Measurements from ENCODE around the gene RAB40C.

Gene RAB40C

GRCh38 chr16:559411-560203, 30.3 kb upstream of the RAB40C start:
- DNase-seq: no peak

- DNase-seq: no peak
Measured at GRCh38 chr16:560204-560700, 29.6 kb upstream of the RAB40C start, which contains the start of gene PRR35. PRR35 (plus strand) TSS chr16:560394; CDS start chr16:563295, 2,901 bp downstream.

GRCh38 chr16:560701-561412, 29.0 kb upstream of the RAB40C start:
- no peak for DNase-seq

GRCh38 chr16:561413-561794, 28.5 kb upstream of the RAB40C start:
- no peak for DNase-seq

GRCh38 chr16:561957-562938, 27.6 kb upstream of the RAB40C start:
- DNase-seq: no peak

GRCh38 chr16:563072-563644, 26.7 kb upstream of the RAB40C start:
- no peak for DNase-seq

- no peak for DNase-seq
Measured at GRCh38 chr16:564690-565418, 25.0 kb upstream of the RAB40C start.

- no peak for DNase-seq
Measured at GRCh38 chr16:565419-566330, 24.2 kb upstream of the RAB40C start.

- DNase-seq: peak; percentile 26
Measured at GRCh38 chr16:566475-567372, 23.1 kb upstream of the RAB40C start, which contains the start of gene NHLRC4. NHLRC4 (plus strand) TSS chr16:567005; CDS start chr16:568048, 1,043 bp downstream.

GRCh38 chr16:567373-568256, 22.3 kb upstream of the RAB40C start:
- DNase-seq: no peak

GRCh38 chr16:568401-569258, 21.2 kb upstream of the RAB40C start:
- DNase-seq: no peak

GRCh38 chr16:569445-570254, 20.2 kb upstream of the RAB40C start, which contains the start of gene PIGQ:
PIGQ (plus strand) TSS chr16:569968; CDS start chr16:574075, 4,107 bp downstream.
- DNase-seq: peak; percentile 71

- no peak for DNase-seq
Measured at GRCh38 chr16:572865-573650, 16.8 kb upstream of the RAB40C start.

- no peak for DNase-seq
Measured at GRCh38 chr16:574021-574760, 15.7 kb upstream of the RAB40C start.
